ENCODE measurements around the gene PRR3. TPM values are rescaled to one million over a fixed set of nuclear protein-coding genes. Genes with fewer than 3 reads are reported as not detected.

PRR3 gene
- total and polyA plus RNA-seq, 9 of the 15 experiments (the other 6 are each of a cell fraction or from before 2014, with no cell fraction given): 23.5 to 59.6 (median 28.8) TPM

GRCh38 chr6:30571075-30571761 lies 14.1 kb downstream of the PRR3 start, which contains the start of gene ABCF1 (continued):
- TF ChIP-seq TCF15 (CRISPR knock-in tag; IDR thresholded peaks at IDR 0.05) (no peak), GABPB1 (CRISPR knock-in tag; IDR thresholded peaks at IDR 0.05) (peak; percentile 98), THAP12 (CRISPR knock-in tag; IDR thresholded peaks at IDR 0.05) (no peak), ZNF253 (CRISPR knock-in tag; conservative IDR thresholded peaks at IDR 0.05) (no peak), CREB3L1 (IDR thresholded peaks at IDR 0.05; ENCODE audit: borderline replicate concordance, low read depth) (peak; percentile 94), NR3C1 (CRISPR knock-in tag; IDR thresholded peaks at IDR 0.05) (0 out of 2 replicates have a peak, but pooled peaks have one; percentile 31), HCFC1 (IDR thresholded peaks at IDR 0.05; ENCODE audit: low read depth, low read length) (peak; percentile 71), XRCC3 (IDR thresholded peaks at IDR 0.05) (no peak), CXXC5 (CRISPR knock-in tag; IDR thresholded peaks at IDR 0.05) (peak; percentile 98), NBN (IDR thresholded peaks at IDR 0.05; ENCODE audit: low read depth) (peak; percentile 54), ZNF444 (CRISPR knock-in tag; IDR thresholded peaks at IDR 0.05) (no peak), KDM5B (IDR thresholded peaks at IDR 0.05; ENCODE audit: insufficient replicate concordance, low read depth, low read length) (peak; percentile 94), RBM17 (IDR thresholded peaks at IDR 0.05; ENCODE audit: borderline replicate concordance, low read depth, low read length) (no peak), TGIF2 (CRISPR knock-in tag; IDR thresholded peaks at IDR 0.05) (no peak), ZNF239 (CRISPR knock-in tag; IDR thresholded peaks at IDR 0.05) (peak; percentile 36; the same call in 1 of the 2 replicates), NONO (IDR thresholded peaks at IDR 0.05; ENCODE audit: low read depth in 2 of 2, low read length in 1 of 2) (no peak; a peak in 1 of 4 replicates), EWSR1 (IDR thresholded peaks at IDR 0.05; ENCODE audit: borderline replicate concordance, low read depth, partially characterized antibody) (no peak), NR1H2 (CRISPR knock-in tag; IDR thresholded peaks at IDR 0.05) (no peak), CEBPG (CRISPR knock-in tag; IDR thresholded peaks at IDR 0.05) (no peak), CEBPG (tag; conservative IDR thresholded peaks at IDR 0.05 in 1 of 2, IDR thresholded peaks at IDR 0.05 in 1 of 2) (no peak), DNMT1 (IDR thresholded peaks at IDR 0.05) (no peak), GATAD2A (IDR thresholded peaks at IDR 0.05) (no peak), MEF2D (tag; conservative IDR thresholded peaks at IDR 0.05; ENCODE audit: low read depth) (no peak), MCM2 (IDR thresholded peaks at IDR 0.05; ENCODE audit: low read depth) (no peak), ZNF263 (CRISPR knock-in tag; IDR thresholded peaks at IDR 0.05; ENCODE audit: borderline replicate concordance) (peak; percentile 12; the same call in 1 of the 2 replicates), XRCC5 (IDR thresholded peaks at IDR 0.05; ENCODE audit: low read depth, low read length) (0 out of 2 replicates have a peak, but pooled peaks have one; percentile 16), ZNF780A (CRISPR knock-in tag; IDR thresholded peaks at IDR 0.05) (no peak)
